Measurements from ENCODE around the gene FCHO1. TPM values are rescaled to one million over a fixed set of nuclear protein-coding genes. Genes with fewer than 3 reads are reported as not detected.

FCHO1 gene
- polyA plus RNA-seq, 2 of the 4 experiments (the other 2 are of a cell fraction): 1.7 to 13.6 TPM

DNA sequence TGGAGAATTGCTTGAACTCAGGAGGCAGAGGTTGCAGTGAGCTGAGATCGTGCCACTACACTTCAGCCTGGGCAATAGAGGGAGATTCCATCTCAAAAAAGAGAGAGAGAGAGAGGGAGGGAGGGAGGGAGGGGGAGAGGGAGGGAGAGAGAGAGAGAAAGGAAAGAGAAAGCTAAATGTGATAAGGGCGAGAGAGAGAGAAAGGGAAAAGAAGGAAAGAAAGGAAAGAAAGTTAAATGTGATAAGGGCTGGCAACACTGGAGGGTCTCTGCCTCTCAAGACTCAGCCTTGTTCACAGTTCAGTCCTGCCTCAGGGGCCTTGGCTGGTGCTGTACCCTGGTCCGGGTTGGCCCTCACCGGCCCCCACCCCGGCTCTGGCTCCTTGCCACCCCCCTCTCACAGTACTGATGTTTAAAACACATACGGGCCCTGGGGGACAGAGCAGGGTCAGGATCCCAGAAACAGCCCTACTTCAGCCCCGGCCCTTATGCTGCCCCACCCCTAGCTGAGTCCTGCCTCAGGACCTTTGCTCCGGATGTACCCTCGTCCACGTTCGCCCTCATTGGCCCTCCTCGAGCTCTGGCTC lies 28.5 kb upstream of the FCHO1 start:
- Histone ChIP-seq H3K27ac (no peak overlapping the region), H3K4me2 (no peak overlapping the region), H3K4me3 (no peak overlapping the region), H3K9me3 (no peaks in the 10 kb centered on the region), H3K4me1 (peaks cover 14% of the 10 kb centered on the region)
- no peak for DNase-seq (ENCODE audit: low read depth in 1 of 2, low spot score in 1 of 2)
- no peak for FAIRE-seq
- 81% methylated on average over 5 of the region's 12 CpGs for WGBS (ENCODE audit: missing lambda C conversion rate)
- ATAC-seq: no peak
- CTCF ChIA-PET: interaction anchor here (0.7 to 1.5 kb wide), 2 partner anchors 45 to 117 kb away, joined by 3 read pairs; no protein-coding TSS in a partner anchor
- no peak for TF ChIP-seq ZC3H11A (IDR thresholded peaks at IDR 0.05)
- no peak for TF ChIP-seq TFCP2L1 (CRISPR knock-in tag; IDR thresholded peaks at IDR 0.05)
- TF ChIP-seq, protein P1, sequence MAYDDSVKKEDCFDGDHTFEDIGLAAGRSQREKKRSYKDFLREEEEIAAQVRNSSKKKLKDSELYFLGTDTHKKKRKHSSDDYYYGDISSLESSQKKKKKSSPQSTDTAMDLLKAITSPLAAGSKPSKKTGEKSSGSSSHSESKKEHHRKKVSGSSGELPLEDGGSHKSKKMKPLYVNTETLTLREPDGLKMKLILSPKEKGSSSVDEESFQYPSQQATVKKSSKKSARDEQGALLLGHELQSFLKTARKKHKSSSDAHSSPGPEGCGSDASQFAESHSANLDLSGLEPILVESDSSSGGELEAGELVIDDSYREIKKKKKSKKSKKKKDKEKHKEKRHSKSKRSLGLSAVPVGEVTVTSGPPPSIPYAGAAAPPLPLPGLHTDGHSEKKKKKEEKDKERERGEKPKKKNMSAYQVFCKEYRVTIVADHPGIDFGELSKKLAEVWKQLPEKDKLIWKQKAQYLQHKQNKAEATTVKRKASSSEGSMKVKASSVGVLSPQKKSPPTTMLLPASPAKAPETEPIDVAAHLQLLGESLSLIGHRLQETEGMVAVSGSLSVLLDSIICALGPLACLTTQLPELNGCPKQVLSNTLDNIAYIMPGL (CRISPR knock-in tag; IDR thresholded peaks at IDR 0.05; ENCODE audit: borderline replicate concordance): no peak
- TF ChIP-seq CEBPB (IDR thresholded peaks at IDR 0.05): no peak
- no peak for TF ChIP-seq RARB (CRISPR knock-in tag; IDR thresholded peaks at IDR 0.05)
- TF ChIP-seq, protein P2, sequence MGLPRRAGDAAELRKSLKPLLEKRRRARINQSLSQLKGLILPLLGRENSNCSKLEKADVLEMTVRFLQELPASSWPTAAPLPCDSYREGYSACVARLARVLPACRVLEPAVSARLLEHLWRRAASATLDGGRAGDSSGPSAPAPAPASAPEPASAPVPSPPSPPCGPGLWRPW (IDR thresholded peaks at IDR 0.05): no peak
- TF ChIP-seq ZSCAN20 (CRISPR knock-in tag; IDR thresholded peaks at IDR 0.05): no peak
- no peak for TF ChIP-seq EHMT2 (IDR thresholded peaks at IDR 0.05; ENCODE audit: low read depth)
- no peak for TF ChIP-seq JUN (IDR thresholded peaks at IDR 0.05)
- no peak for TF ChIP-seq GATA3 (IDR thresholded peaks at IDR 0.05; ENCODE audit: borderline replicate concordance)
- TF ChIP-seq MAZ (IDR thresholded peaks at IDR 0.05; ENCODE audit: borderline replicate concordance, low read depth, low read length): no peak
- TF ChIP-seq RAD21 (conservative IDR thresholded peaks at IDR 0.05 in 1 of 2, IDR thresholded peaks at IDR 0.05 in 1 of 2): no peak
- POLR2A ChIA-PET: no interaction called here

DNA sequence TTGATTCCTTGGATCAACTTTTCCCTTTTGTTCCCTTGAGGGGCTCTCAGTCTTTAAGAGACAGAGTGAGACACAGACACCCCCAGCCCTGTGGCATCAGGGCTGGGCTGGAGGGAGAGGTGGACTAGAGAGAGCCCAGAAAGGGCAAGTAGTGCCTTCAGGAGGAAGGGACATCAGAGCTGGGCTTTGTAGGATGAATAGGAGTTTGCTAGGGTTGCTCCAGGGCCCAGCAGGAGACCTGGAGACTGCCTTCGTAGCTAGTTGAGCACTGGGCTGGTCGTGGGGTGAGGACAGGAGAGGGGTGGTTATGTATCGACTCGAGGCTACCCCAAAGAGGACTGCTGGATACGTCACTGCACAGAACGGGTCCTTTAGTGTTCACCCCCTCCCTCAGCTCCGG lies 26.6 kb upstream of the FCHO1 start:
- Histone ChIP-seq H3K4me1 (peaks cover 10% of the 10 kb centered on the region), H3K4me2 (no peak overlapping the region), H3K27ac (no peak overlapping the region), H3K4me3 (no peak overlapping the region), H3K9me3 (no peaks in the 10 kb centered on the region)
- POLR2A ChIA-PET: no interaction called here
- DNase-seq (ENCODE audit: low read depth in 1 of 2, low spot score in 1 of 2) (no peak), FAIRE-seq (no peak), ATAC-seq (no peak)
- TF ChIP-seq, protein P3, sequence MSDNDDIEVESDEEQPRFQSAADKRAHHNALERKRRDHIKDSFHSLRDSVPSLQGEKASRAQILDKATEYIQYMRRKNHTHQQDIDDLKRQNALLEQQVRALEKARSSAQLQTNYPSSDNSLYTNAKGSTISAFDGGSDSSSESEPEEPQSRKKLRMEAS (IDR thresholded peaks at IDR 0.05): no peak
- CTCF ChIA-PET: interaction anchor here (1.0 to 1.7 kb wide), 4 partner anchors 15 to 50 kb away, joined by 4 to 5 read pairs (median 4); no protein-coding TSS in a partner anchor
- WGBS (ENCODE audit: missing lambda C conversion rate): 84% methylated on average over 6 of the region's 7 CpGs

DNA sequence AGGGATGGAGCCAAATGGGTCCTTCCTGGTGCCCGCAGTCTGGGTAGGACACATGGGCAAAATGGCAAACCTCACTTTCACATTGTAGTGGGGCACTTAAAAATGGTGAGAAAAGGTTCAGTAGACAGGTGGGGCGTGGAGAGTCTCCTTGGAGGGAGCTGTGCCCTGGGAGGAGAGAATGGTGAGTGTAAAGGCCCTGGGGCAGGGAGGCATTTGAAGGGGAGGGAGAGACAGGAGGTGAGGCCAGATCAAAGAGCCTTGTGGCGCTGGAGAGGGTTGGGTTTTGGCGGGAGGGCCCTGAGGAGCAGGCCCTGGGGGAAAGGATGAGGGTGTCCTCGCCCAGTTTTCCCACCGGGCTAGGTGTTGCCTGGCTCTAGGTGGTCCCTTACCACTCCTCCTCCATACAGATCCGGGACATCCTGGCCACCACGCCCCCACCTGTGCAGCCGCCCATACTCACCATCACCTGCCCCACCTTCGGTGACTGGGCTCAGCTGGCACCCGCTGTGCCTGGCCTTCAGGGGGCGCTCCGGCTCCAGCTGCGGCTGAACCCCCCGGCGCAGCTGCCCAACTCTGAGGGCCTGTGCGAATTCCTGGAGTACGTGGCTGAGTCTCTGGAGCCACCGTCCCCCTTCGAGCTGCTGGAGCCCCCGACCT lies 25.7 kb upstream of the FCHO1 start:
- Histone ChIP-seq H3K4me3 (no peak overlapping the region), H3K4me2 (no peak overlapping the region), H3K27ac (no peak overlapping the region), H3K4me1 (peaks cover 7% of the 10 kb centered on the region), H3K9me3 (no peaks in the 10 kb centered on the region)
- CTCF ChIA-PET: interaction anchor here (0.5 to 1.7 kb wide), 6 partner anchors 14 to 1071 kb away, joined by 3 to 7 read pairs (median 4); no protein-coding TSS in a partner anchor
- ATAC-seq (peak; percentile 19 to 63; a peak in 3 of 6 replicates), FAIRE-seq (no peak), DNase-seq (ENCODE audit: low read depth in 1 of 2, low spot score in 1 of 2) (no peak)
- TF ChIP-seq NFE2L2 (conservative IDR thresholded peaks at IDR 0.05; ENCODE audit: low read length) (no peak), RAD21 (conservative IDR thresholded peaks at IDR 0.05 in 1 of 2, IDR thresholded peaks at IDR 0.05 in 1 of 2) (peak in 1 of 2 experiments; percentile 31; a peak in 2 of 5 replicates)
- TF ChIP-seq, protein P1 (CRISPR knock-in tag; IDR thresholded peaks at IDR 0.05; ENCODE audit: borderline replicate concordance): no peak
- TF ChIP-seq, protein P4, sequence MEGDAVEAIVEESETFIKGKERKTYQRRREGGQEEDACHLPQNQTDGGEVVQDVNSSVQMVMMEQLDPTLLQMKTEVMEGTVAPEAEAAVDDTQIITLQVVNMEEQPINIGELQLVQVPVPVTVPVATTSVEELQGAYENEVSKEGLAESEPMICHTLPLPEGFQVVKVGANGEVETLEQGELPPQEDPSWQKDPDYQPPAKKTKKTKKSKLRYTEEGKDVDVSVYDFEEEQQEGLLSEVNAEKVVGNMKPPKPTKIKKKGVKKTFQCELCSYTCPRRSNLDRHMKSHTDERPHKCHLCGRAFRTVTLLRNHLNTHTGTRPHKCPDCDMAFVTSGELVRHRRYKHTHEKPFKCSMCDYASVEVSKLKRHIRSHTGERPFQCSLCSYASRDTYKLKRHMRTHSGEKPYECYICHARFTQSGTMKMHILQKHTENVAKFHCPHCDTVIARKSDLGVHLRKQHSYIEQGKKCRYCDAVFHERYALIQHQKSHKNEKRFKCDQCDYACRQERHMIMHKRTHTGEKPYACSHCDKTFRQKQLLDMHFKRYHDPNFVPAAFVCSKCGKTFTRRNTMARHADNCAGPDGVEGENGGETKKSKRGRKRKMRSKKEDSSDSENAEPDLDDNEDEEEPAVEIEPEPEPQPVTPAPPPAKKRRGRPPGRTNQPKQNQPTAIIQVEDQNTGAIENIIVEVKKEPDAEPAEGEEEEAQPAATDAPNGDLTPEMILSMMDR (IDR thresholded peaks at IDR 0.05): peak; percentile 23; the same call in 2 of the 3 replicates
- POLR2A ChIA-PET: no interaction called here
- WGBS (ENCODE audit: missing lambda C conversion rate): 91% methylated on average over 8 of the region's 21 CpGs

All from A549 (cell line).